CD4-positive, alpha-beta T cell treated with Interleukin-6 at 100 ng/mL for 8 hours (primary cell): ENCODE measurements around the gene AIFM3.
"Not testable (repeated sequence)": the region's sequence is repeated elsewhere in the genome, so short reads cannot be mapped to it uniquely, and the experiment has no call there.

Experiments
- DNase-seq: peaks from one replicate; pipeline ENCODE4 v3.0.0-alpha.2; 2020; ENCODE audit warnings: mixed read lengths, low spot score

The AIFM3 gene

GRCh38 chr22:20942203-20942902 is 24.7 kb upstream of the AIFM3 start:
- DNase-seq: not testable (repeated sequence)

- DNase-seq: no peak
Observed at GRCh38 chr22:20943104-20943933, 23.7 kb upstream of the AIFM3 start.

- DNase-seq: no peak
Observed at GRCh38 chr22:20944042-20944441, 23.0 kb upstream of the AIFM3 start.

- no peak for DNase-seq
Observed at GRCh38 chr22:20945578-20945934, 21.5 kb upstream of the AIFM3 start.

GRCh38 chr22:20946080-20946986 is 20.7 kb upstream of the AIFM3 start:
- no peak for DNase-seq

GRCh38 chr22:20946991-20947390 is 20.1 kb upstream of the AIFM3 start:
- DNase-seq: no peak

- DNase-seq: no peak
Observed at GRCh38 chr22:20948450-20948849, 18.6 kb upstream of the AIFM3 start.

GRCh38 chr22:20948989-20949388 is 18.1 kb upstream of the AIFM3 start:
- no peak for DNase-seq

GRCh38 chr22:20949698-20950183 is 17.3 kb upstream of the AIFM3 start:
- DNase-seq: no peak

GRCh38 chr22:20951151-20951931 is 15.7 kb upstream of the AIFM3 start:
- no peak for DNase-seq

GRCh38 chr22:20951932-20952380 is 15.1 kb upstream of the AIFM3 start:
- DNase-seq: no peak

GRCh38 chr22:20952544-20953341 is 14.3 kb upstream of the AIFM3 start:
- DNase-seq: no peak

GRCh38 chr22:20953342-20953608 is 13.8 kb upstream of the AIFM3 start:
- DNase-seq: no peak

GRCh38 chr22:20953668-20954500 is 13.2 kb upstream of the AIFM3 start:
- DNase-seq: no peak

- no peak for DNase-seq
Observed at GRCh38 chr22:20955548-20955947, 11.5 kb upstream of the AIFM3 start.

- no peak for DNase-seq
Observed at GRCh38 chr22:20956258-20957101, 10.6 kb upstream of the AIFM3 start.

- DNase-seq: no peak
Observed at GRCh38 chr22:20957102-20957682, 9.9 kb upstream of the AIFM3 start.

- DNase-seq: no peak
Observed at GRCh38 chr22:20957683-20958431, 9.2 kb upstream of the AIFM3 start.
